WTC11 (cell line): ENCODE measurements around the gene HELLS.

Experiments used
- AR ChIP-seq: fragments of 250-450 bp; sonication (Bioruptor Pico); IDR thresholded peaks from 2 replicates; pipeline ENCODE4 v1.9.0; 2021; ENCODE audit warnings: mild to moderate bottlenecking
- CTCF ChIP-seq: fragments of 200-600 bp; IDR thresholded peaks from 2 replicates; pipeline ENCODE4 v1.8.0; 2022; ENCODE audit warnings: antibody characterized with exemption
- MAX ChIP-seq: sonication (generic); formaldehyde crosslinking; IDR thresholded peaks from 2 replicates; pipeline ENCODE4 v1.8.0; 2022; ENCODE audit warnings: mild to moderate bottlenecking, missing genetic modification reagents
- MLX ChIP-seq: sonication (generic); formaldehyde crosslinking; IDR thresholded peaks from 2 replicates; pipeline ENCODE4 v1.8.1; 2023; ENCODE audit warnings: mild to moderate bottlenecking, missing genetic modification reagents, moderate library complexity
- RELA ChIP-seq: sonication (generic); formaldehyde crosslinking; IDR thresholded peaks from 2 replicates; pipeline ENCODE4 v1.8.1; 2022; ENCODE audit warnings: missing genetic modification reagents, mild to moderate bottlenecking, borderline replicate concordance
- SP1 ChIP-seq: sonication (generic); formaldehyde crosslinking; conservative IDR thresholded peaks from 2 replicates; pipeline ENCODE4 v1.8.1; 2022; ENCODE audit warnings: missing genetic modification reagents
- TCF7 ChIP-seq: sonication (generic); formaldehyde crosslinking; IDR thresholded peaks from 2 replicates; pipeline ENCODE4 v1.8.0; 2022; ENCODE audit warnings: mild to moderate bottlenecking, low read depth, missing genetic modification reagents, moderate library complexity

GRCh38 chr10:94524711-94525110 is 20.9 kb upstream of the HELLS start:
- no peak for TF ChIP-seq MAX (CRISPR knock-in tag)
- no peak for TF ChIP-seq CTCF
- TF ChIP-seq MLX, result no peak
- TF ChIP-seq TCF7 (CRISPR knock-in tag), result no peak
- no peak for TF ChIP-seq SP1 (CRISPR knock-in tag)
- TF ChIP-seq RELA, result no peak
- TF ChIP-seq AR (CRISPR knock-in tag), result no peak
